Right ventricle myocardium superior (tissue), 1 donor: ENCODE measurements around the gene GALNT6. TPM values are rescaled to one million over a fixed set of nuclear protein-coding genes. Genes with fewer than 3 reads are reported as not detected.
A peak's percentile ranks its signal among the peaks of the same experiment; 100 is the strongest.

Experiments
- ATAC-seq: fragments of 200-7000 bp; cut with Tn5 transposase; one replicate; pipeline ENCODE4 v1.9.1; 2020; ENCODE audit warnings: mild to moderate bottlenecking; ENCODE audit not compliant: poor library complexity
- DNase-seq: peaks from one replicate; pipeline ENCODE4 v3.0.0-alpha.2; 2020
- intact Hi-C: fragments of 100-400 bp; cut with DNase I; formaldehyde crosslinking; loops from one replicate; pipeline ENCODE4 v1.11.2; 2022
- total RNA-seq: library from RNA; stranded (reverse); fragmentation: NEBNext Ultra II Directional; extraction: Animal tissue kit (Norgen Biotek cat#: 25700); gene quantifications from one replicate; pipeline ENCODE4 v1.2.1, GENCODE V29; 2021
- donor health status: DM: no; HTN: yes; CAD: no; lungs with severe emphysema.

GALNT6 gene
- total RNA-seq, 1 donor from 2014 or later, result 0.62 TPM

- DNase-seq (no peak), ATAC-seq (no peak)
- intact Hi-C loops, result no loop called here
These were observed 18.6 kb upstream of the GALNT6 start for GRCh38 chr12:51409846-51410245.

GRCh38 chr12:51407604-51408003 is 16.4 kb upstream of the GALNT6 start:
- ATAC-seq (no peak), DNase-seq (no peak)
- intact Hi-C loops, result no loop called here

GRCh38 chr12:51406859-51407258 is 15.7 kb upstream of the GALNT6 start:
- intact Hi-C loops, result no loop called here
- no peak for DNase-seq
- no peak for ATAC-seq

- no peak for DNase-seq
- intact Hi-C loops, result no loop called here
- ATAC-seq, result no peak
These were observed 15.1 kb upstream of the GALNT6 start for GRCh38 chr12:51406290-51406689.

- intact Hi-C loops, result no loop called here
- no peak for ATAC-seq
- DNase-seq, result no peak
These were observed 14.6 kb upstream of the GALNT6 start for GRCh38 chr12:51405801-51406207.

GRCh38 chr12:51404627-51405026 is 13.4 kb upstream of the GALNT6 start:
- DNase-seq, result no peak
- intact Hi-C loops, result no loop called here
- ATAC-seq, result no peak

- peak; percentile 65 for DNase-seq
- peak; percentile 41 for ATAC-seq
- intact Hi-C loops, result no loop called here
These were observed 12.5 kb upstream of the GALNT6 start for GRCh38 chr12:51403681-51404136.

GRCh38 chr12:51403159-51403558 is 12.0 kb upstream of the GALNT6 start:
- DNase-seq, result no peak
- intact Hi-C loops, result no loop called here
- ATAC-seq, result no peak

GRCh38 chr12:51401900-51402299 is 10.7 kb upstream of the GALNT6 start:
- ATAC-seq, result no peak
- DNase-seq, result no peak
- intact Hi-C loops, result no loop called here

- DNase-seq (no peak), ATAC-seq (no peak)
- intact Hi-C loops, result no loop called here
These were observed 10.3 kb upstream of the GALNT6 start for GRCh38 chr12:51401486-51401885.

- ATAC-seq (no peak), DNase-seq (no peak)
- intact Hi-C loops, result no loop called here
These were observed 9.8 kb upstream of the GALNT6 start for GRCh38 chr12:51401020-51401419.

- DNase-seq (no peak), ATAC-seq (no peak)
- intact Hi-C loops, result no loop called here
These were observed 8.7 kb upstream of the GALNT6 start for GRCh38 chr12:51399891-51400290.

- no peak for DNase-seq
- intact Hi-C loops, result no loop called here
- ATAC-seq, result no peak
These were observed 6.5 kb upstream of the GALNT6 start for GRCh38 chr12:51397670-51398069.

- intact Hi-C loops, result no loop called here
- DNase-seq, result no peak
- ATAC-seq, result no peak
These were observed 4.4 kb upstream of the GALNT6 start for GRCh38 chr12:51395283-51396230.

- intact Hi-C loops, result no loop called here
- no peak for ATAC-seq
- DNase-seq, result no peak
These were observed 2.7 kb upstream of the GALNT6 start for GRCh38 chr12:51393676-51394545.

GRCh38 chr12:51392556-51393237 is 1.5 kb upstream of the GALNT6 start:
- intact Hi-C loops, result no loop called here
- DNase-seq (no peak), ATAC-seq (no peak)

GRCh38 chr12:51390891-51391282 is 319 bp downstream of the GALNT6 start:
- ATAC-seq (peak; percentile 38), DNase-seq (no peak)
- intact Hi-C loops, result no loop called here

- DNase-seq (no peak), ATAC-seq (no peak)
- intact Hi-C loops, result no loop called here
These were observed 749 bp downstream of the GALNT6 start for GRCh38 chr12:51390457-51390856.
